GM12864 (cell line): Measurements from ENCODE around the gene PHLPP1.

ENCODE experiments used
- DNase-seq: peaks from one replicate; pipeline ENCODE4 v3.0.0-alpha.2; 2011; ENCODE audit warnings: low read depth
- H3K4me3 ChIP-seq: 2 replicates; pipeline ENCODE4 v1.5.1; 2011; ENCODE audit warnings: mild to moderate bottlenecking, low read depth, low read length, control low read depth
- CTCF ChIP-seq: IDR thresholded peaks from 2 replicates; pipeline ENCODE4 v1.5.1; 2011; ENCODE audit warnings: low read depth, mild to moderate bottlenecking, moderate library complexity, low read length, control low read depth, inconsistent platforms; ENCODE audit errors: missing control alignments

The PHLPP1 gene

DNA sequence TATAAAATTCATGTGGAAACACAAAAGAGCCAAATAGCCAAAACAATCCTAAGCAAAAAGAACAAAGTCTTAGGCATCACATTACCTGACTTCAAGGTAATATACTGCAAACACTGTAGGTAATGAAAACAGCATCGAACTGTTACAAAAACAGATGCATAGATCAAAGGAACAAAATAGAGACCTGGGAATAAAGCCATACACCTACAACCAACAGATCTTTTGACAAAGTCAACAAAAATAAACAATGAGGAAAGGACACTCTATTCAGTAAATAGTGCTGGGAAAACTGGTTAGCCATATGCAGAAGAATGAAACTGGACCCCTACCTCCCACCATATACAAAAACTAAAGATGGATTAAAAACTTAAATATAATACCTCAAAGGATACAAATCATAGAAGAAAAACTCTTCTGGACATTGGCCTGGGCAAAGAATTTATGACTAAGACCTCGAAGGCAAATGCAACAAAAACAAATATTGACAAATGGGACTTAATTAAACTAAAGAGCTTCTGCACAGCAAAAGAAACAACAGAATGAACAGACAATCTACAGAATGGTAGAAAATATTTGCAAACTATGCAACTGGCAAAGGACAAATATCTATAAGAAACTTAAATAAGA lies 218.0 kb downstream of the PHLPP1 start:
- no peak for TF ChIP-seq CTCF
- DNase-seq: no peak
- no peak overlapping the region for H3K4me3 ChIP-seq

DNA sequence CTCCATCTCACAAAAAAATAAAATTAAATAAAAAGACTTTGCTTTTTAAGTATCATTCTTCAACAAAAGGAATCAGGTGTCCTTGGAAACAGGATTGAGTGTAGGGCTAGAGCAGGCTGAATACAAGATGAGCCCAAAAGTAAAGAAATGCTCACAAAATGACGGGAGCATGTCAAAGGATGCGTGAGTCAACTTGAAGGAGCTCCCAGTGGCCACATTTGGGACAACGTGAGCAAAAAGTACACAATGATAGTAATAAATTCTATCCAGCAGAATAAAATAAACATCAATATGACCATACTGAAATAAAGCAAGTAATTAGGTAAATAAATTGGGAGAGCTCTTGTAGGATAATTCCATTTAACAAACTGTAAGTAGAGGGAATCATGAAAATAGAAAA lies 220.7 kb downstream of the PHLPP1 start:
- no peak for DNase-seq
- TF ChIP-seq CTCF: no peak
- no peak overlapping the region for H3K4me3 ChIP-seq

GRCh38 chr18:62937065-62937464 lies 221.7 kb downstream of the PHLPP1 start:
- DNase-seq: no peak

DNA sequence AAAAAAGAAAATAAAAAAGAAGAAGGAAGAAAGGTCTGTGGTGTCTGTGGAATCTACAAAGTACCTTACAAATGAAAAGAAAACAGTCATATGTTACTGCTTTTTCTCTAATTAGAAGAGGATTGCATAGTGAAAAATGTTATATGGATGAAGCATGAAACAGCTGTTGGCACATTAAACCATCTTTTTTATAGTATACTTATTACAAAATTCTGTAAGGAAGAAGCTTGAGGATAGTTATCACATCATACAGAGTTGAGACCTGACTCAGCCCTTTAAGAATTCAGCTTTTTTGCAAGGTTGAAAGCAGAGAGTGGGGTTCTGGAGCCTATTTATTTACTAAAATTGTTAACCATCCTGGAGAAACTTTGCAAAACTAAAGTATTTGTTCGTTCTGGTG lies 222.7 kb downstream of the PHLPP1 start:
- TF ChIP-seq CTCF: no peak
- DNase-seq: no peak
- no peak overlapping the region for H3K4me3 ChIP-seq

More at GRCh38 chr18:62937065-62937464, 221.7 kb downstream of the PHLPP1 start:
- H3K4me3 ChIP-seq: no peak overlapping the region
- no peak for TF ChIP-seq CTCF

- no peak overlapping the region for H3K4me3 ChIP-seq
- TF ChIP-seq CTCF: no peak
- no peak for DNase-seq
These were observed 223.1 kb downstream of the PHLPP1 start for GRCh38 chr18:62938487-62938886.

- no peak for DNase-seq
- H3K4me3 ChIP-seq: no peak overlapping the region
These were observed 224.1 kb downstream of the PHLPP1 start for GRCh38 chr18:62939433-62939832.

More at GRCh38 chr18:62939433-62939832, 224.1 kb downstream of the PHLPP1 start:
- no peak for TF ChIP-seq CTCF
